ENCODE data around the gene TRANK1. TPM values are rescaled to one million over a fixed set of nuclear protein-coding genes. Genes with fewer than 3 reads are reported as not detected.

TRANK1 gene
- total RNA-seq, 2 experiments from 2014 or later = 39.2 to 44.8 TPM

- POLR2A ChIA-PET = interaction anchor here (1.0 to 1.8 kb wide), 3 partner anchors 11 to 44 kb away, joined by 5 to 6 read pairs (median 5); partner anchors contain the start of gene TRANK1
Measured at GRCh38 chr3:36900474-36901443, 44.1 kb downstream of the TRANK1 start.

GRCh38 chr3:36895496-36896409, 49.1 kb downstream of the TRANK1 start:
- intact Hi-C loops (cut with DNase I, micrococcal nuclease) = loop anchor here in 1 of 2 experiments (1.0 kb wide), 1 partner anchor 11 kb away; no protein-coding TSS in a partner anchor
- Mint-ChIP-seq H3K4me3 (peak overlapping the region; percentile 8), H3K9me3 (no peaks in the 10 kb centered on the region), H3K27me3 (no peaks in the 10 kb centered on the region), H3K27ac (peak overlapping the region; percentile 99), H3K4me1 (ENCODE audit: low read depth) (peaks cover 67% of the 10 kb centered on the region), H3K36me3 (ENCODE audit: low read depth) (peaks cover 100% of the 10 kb centered on the region)
- no peak for TF ChIP-seq CTCF (IDR thresholded peaks at IDR 0.05)
- H3K36me3 ChIP-seq (ENCODE audit: insufficient read depth, low read length) = peaks cover 81% of the 10 kb centered on the region
- peak in 1 of 14 experiments; percentile 46 for DNase-seq
- peaks cover 50% of the 10 kb centered on the region for H3K4me1 ChIP-seq (ENCODE audit: insufficient read depth, low read length)
- H3K27me3 ChIP-seq (ENCODE audit: control insufficient read depth in 1 of 2, insufficient read depth in 2 of 2, low read length in 2 of 2) = no peaks in the 10 kb centered on the region
- POLR2A ChIA-PET = interaction anchor here (0.7 to 8.9 kb wide), 3 partner anchors 11 to 97 kb away, joined by 3 to 53 read pairs (median 4); partner anchors contain the start of genes EPM2AIP1 and MLH1
- no peak for ATAC-seq (ENCODE audit: poor library complexity)
- H3K27ac ChIP-seq (ENCODE audit: low read depth in 1 of 2, low read length in 2 of 2) = peak overlapping the region; percentile 17 to 29
- CTCF ChIA-PET = interaction anchor here (1.1 kb wide), 1 partner anchor 63 kb away, joined by 3 read pairs; no protein-coding TSS in a partner anchor
- H3K9me3 ChIP-seq (ENCODE audit: control insufficient read depth in 1 of 2, insufficient read depth in 1 of 2, low read length in 2 of 2) = no peaks in the 10 kb centered on the region
- no peak overlapping the region for H3K4me3 ChIP-seq (ENCODE audit: low read length)

More at GRCh38 chr3:36900474-36901443, 44.1 kb downstream of the TRANK1 start:
- CTCF ChIA-PET = interaction anchor here (1.0 kb wide), 1 partner anchor 13 kb away, joined by 3 read pairs; no protein-coding TSS in a partner anchor
- peak overlapping the region; percentile 41 to 44 for H3K27ac ChIP-seq (ENCODE audit: low read depth in 1 of 2, low read length in 2 of 2)
- H3K27me3 Mint-ChIP-seq = no peaks in the 10 kb centered on the region
- H3K9me3 Mint-ChIP-seq = no peaks in the 10 kb centered on the region
- peak overlapping the region; percentile 82 for H3K27ac Mint-ChIP-seq
- H3K4me1 Mint-ChIP-seq (ENCODE audit: low read depth) = peaks cover 62% of the 10 kb centered on the region
- H3K9me3 ChIP-seq (ENCODE audit: control insufficient read depth in 1 of 2, insufficient read depth in 1 of 2, low read length in 2 of 2) = no peaks in the 10 kb centered on the region
- ATAC-seq (ENCODE audit: poor library complexity) = peak; percentile 45
- no peak for TF ChIP-seq CTCF (IDR thresholded peaks at IDR 0.05)
- no peaks in the 10 kb centered on the region for H3K27me3 ChIP-seq (ENCODE audit: control insufficient read depth in 1 of 2, insufficient read depth in 2 of 2, low read length in 2 of 2)
- H3K36me3 ChIP-seq (ENCODE audit: insufficient read depth, low read length) = peaks cover 61% of the 10 kb centered on the region
- peak in 3 of 14 experiments; percentile 45 to 65 (median 50) for DNase-seq
- peak overlapping the region; percentile 72 for H3K4me3 Mint-ChIP-seq
- intact Hi-C loops (cut with DNase I, micrococcal nuclease) = loop anchor here in 1 of 2 experiments (5.0 to 10.0 kb wide), 3 partner anchors 33 to 57 kb away; no protein-coding TSS in a partner anchor
- peak overlapping the region; percentile 13 for H3K4me3 ChIP-seq (ENCODE audit: low read length)
- H3K36me3 Mint-ChIP-seq (ENCODE audit: low read depth) = peaks cover 79% of the 10 kb centered on the region
- H3K4me1 ChIP-seq (ENCODE audit: insufficient read depth, low read length) = peaks cover 53% of the 10 kb centered on the region
